Erythroblast (primary cell): ENCODE results near the gene RFX5.

Experiments used
- GATA1 ChIP-seq: IDR thresholded peaks from 2 replicates; pipeline ENCODE4 v1.6.1; 2011; ENCODE audit warnings: low read depth, mild to moderate bottlenecking, control low read depth, low read length, moderate library complexity
- POLR2A ChIP-seq: IDR thresholded peaks from 2 replicates; pipeline ENCODE4 v1.6.1; 2011; ENCODE audit warnings: mild to moderate bottlenecking, low read length

DNA sequence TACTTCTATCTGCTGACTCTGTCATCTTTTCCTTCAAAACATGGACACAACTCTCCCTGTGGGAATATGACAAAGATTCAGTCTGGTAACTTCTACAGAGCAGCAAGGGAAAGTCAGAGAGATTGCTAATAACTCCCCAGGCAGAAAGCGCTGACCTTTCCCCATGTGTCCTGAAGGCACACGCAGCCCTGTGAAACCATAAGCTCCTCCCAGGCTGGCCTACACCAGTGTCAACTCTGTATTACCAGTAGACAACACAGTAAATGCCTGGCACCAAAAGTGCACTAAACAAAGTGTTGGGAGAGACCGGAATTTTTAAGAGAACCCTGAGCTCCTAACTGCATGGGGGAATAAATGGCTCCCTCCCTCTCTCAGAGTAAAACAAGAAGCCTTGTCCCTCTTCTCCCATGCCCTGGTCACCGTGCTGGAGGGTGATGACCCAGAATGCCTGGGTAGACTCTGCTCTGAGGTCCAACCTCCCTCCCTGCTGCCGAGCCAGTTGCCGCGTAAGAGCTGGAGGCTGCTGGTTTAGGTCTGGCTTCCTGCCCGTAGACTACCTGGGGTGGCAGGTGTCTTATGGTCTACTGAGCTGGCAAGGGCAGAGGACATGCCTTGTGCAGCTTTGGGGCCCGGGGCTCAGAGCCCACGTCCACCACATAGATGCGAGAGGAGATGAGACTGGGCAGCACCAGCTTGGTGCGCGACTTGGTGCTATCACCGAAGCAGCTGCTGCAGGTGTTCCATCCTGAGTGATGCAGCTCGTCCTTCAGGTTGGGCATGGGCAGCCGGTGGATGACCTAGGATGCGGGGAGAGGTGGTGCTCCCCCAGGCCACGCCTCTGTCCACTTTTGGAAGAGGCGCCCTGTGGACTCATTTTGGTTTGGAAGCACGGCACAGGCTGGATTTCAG lies 21.6 kb upstream of the RFX5 start:
- TF ChIP-seq POLR2A (no peak), GATA1 (no peak)
